Bladder microvascular endothelial cell (primary cell): Measurements from ENCODE around the gene SLC27A6. TPM values are rescaled to one million over a fixed set of nuclear protein-coding genes. Genes with fewer than 3 reads are reported as not detected.

Source experiments
- total RNA-seq: library from RNA; depleted of rRNA; stranded (reverse); fragments of >200 nt; gene quantifications from 2 replicates; pipeline ENCODE4 v1.2.3, GENCODE V29; 2014

SLC27A6 gene
- under 0.01 TPM in 1 of 2 replicates, not detected in the other for total RNA-seq

GRCh38 chr5:128965011-128965637 lies at the start of gene SLC27A6:
SLC27A6 (plus strand) TSS chr5:128965488; CDS start chr5:128966138, 650 bp downstream.

Other genes starting within 250 kb of the SLC27A6 start
- gene ISOC1, start 129.3 kb downstream of the SLC27A6 start, total RNA-seq: 11.0 and 16.5 TPM in 2 replicates